RCC 7860 (cell line): ENCODE data around the gene HCST.

Experiments used
- DNase-seq: peaks from one replicate; pipeline ENCODE4 v3.0.0-alpha.2; 2015; ENCODE audit warnings: low spot score
- FAIRE-seq: peaks from 2 replicates; lab custom pipeline; 2012; peaks lifted over from hg19 to GRCh38; lab: Jason Lieb, UNC

The HCST gene

DNA sequence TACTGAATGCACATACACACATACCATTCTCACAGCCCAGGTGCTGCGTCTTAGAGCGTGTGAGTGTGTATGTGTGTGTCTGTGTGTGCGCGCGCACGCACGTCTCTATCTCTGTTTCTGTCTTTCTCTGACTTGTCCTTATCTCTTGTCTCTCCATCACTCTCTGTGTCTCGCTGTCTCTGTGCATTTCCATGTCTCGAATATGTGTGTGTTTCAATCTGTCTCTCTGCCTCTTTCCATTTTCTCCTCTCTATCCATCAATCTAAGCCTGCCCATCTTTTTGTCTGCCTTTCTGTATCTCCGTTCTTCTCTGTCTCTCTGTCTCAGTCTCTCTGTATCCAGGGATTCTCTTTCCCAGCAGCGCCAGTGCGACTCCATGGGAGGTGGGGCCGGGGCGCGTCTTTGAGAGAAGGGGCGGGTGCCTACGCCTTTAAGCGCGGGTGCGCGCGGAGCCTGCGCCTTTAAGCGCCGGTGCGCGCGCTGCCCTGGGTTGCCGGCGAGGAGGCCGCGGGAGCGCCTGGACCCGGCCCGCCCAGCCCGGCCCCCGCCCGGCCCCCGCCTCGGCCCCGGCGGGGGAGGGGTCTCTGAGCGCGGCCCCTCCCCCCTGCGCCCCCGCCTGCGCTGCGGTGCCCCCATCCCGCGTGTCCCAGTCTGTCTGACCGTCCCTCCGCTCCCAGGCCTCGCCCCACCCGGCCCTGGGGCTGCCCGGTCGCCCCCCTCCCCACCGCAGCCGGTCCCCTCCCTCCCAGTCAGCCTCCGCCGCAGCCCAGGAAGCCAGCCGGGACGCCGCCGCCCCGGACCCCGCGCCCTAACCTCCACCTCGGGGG is 33.8 kb downstream of the HCST start, which contains the start of gene LRFN3:
Gene LRFN3, plus strand, starts transcription at position 464 of the 827 bp plus-strand sequence. CDS start 3,052 bp downstream, outside the sequence.
- no peak for FAIRE-seq
- DNase-seq: no peak

DNA sequence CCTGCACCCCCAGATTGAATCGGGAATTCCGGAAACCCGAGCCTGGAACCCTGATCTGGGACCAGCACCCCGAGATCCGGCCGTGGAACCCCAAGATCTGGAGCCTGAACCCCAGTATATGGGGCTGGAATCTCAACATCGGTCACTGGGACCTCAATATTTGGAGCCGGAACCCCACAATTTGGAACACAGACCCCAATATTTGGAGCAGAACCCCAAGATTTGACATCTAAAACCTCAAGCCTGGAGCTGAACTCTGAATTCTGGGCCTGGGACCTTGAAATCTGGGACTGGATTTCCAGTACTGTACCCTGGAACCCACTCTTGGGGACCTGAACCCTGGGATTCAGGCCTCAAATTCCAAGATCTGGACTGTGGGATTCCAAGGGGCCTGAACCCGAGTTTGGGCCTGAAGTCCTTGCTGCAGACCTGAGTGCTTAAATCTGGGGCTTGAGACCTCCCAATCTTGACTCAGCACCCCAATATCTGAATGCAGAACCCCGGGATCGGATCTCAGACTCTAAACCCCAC is 34.5 kb downstream of the HCST start:
- FAIRE-seq: no peak
- DNase-seq: no peak

DNA sequence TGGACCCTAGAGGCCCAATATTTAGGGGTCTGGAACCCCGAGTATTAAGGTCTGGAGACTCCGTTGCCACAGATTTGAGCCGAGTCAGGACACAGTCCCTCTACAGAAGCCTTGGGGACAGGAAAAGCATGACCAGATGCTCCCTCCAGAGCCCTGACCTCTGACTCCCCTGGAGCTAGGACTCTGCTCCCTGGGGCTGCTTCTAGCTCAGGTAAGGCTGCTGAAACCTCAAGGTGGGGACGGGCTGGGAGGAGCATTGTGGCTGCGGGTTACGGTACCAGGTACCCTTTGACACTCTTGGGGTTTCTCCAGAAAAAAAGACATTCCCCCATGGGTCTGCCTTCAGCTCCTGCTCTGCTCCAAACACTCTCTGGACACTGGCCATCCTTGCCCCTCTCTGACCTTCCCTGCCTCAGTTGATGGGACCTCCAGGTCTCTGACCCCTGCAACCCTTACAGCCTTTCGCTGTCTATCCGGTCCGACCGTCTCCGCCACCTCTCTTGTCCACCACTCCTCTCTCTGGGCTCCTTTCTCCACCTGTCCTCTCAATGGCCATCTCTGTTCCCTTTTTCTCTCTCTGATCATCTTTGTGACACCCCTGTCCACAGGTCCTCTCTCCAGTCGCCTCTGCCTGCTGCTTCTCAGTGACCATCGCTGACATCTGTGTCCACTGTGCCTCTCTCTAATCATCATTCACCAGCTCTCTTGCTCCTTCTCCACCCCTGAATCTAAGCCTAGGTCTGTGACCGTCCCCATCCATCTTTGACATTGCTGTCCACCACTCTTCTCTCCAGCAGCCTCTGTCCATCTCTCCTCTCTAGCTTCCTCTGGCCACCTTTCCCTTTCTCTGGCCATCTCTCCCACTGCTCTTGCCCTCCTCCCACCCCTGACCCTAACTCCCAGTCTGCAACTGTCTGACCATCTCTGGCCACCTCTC is 35.3 kb downstream of the HCST start:
- DNase-seq (no peak), FAIRE-seq (no peak)

DNA sequence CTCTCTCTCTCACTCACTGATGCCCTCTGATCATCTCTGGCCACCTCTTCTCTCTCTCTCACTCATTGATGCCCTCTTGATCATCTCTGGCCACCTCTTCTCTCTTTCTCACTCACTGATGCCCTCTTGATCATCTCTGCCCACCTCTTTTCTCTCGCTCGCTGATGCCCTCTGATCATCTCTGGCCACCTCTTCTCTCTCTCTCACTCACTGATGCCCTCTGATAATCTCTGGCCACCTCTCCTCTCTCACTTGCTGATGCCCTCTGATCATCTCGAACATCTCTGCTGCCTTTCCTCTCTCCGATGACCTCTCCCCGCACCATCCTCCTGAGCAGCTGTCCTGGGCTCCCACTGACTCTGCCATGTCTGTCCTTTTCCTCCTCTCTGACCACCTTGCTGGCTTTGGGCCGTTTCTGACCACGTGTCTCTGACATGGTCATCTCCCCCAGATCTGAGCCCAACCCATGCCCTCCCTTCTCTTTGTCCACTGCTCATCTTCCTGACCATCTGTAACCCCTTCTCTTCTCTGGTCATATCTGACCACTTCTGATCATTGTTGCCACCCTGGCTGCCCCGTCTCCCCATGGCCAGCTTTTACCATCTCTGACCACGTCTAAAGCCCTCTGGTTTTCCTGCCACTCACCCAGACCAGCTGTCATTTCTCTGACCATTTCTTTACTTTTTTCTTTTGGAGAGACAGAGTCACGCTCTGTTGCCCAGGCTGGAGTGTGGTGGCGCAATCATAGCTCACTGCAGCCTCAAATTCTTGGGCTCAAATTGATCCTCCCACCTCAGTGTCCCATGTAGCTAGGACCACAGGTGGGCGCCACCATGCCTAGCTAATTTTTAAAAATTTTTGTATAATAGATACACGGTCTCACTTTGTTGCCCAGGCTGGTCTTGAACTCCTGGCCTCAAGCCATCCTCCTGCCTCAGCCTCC is 36.2 kb downstream of the HCST start:
- DNase-seq (no peak), FAIRE-seq (no peak)

DNA sequence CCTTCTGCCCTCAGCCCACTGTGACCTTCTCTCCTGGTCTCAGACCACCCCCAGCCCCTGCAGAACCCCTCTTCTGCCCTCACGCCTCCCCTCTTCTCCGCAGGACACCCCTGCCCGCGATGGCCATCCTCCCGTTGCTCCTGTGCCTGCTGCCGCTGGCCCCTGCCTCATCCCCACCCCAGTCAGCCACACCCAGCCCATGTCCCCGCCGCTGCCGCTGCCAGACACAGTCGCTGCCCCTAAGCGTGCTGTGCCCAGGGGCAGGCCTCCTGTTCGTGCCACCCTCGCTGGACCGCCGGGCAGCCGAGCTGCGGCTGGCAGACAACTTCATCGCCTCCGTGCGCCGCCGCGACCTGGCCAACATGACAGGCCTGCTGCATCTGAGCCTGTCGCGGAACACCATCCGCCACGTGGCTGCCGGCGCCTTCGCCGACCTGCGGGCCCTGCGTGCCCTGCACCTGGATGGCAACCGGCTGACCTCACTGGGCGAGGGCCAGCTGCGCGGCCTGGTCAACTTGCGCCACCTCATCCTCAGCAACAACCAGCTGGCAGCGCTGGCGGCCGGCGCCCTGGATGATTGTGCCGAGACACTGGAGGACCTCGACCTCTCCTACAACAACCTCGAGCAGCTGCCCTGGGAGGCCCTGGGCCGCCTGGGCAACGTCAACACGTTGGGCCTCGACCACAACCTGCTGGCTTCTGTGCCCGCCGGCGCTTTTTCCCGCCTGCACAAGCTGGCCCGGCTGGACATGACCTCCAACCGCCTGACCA is 37.2 kb downstream of the HCST start:
- FAIRE-seq (no peak), DNase-seq (no peak)

DNA sequence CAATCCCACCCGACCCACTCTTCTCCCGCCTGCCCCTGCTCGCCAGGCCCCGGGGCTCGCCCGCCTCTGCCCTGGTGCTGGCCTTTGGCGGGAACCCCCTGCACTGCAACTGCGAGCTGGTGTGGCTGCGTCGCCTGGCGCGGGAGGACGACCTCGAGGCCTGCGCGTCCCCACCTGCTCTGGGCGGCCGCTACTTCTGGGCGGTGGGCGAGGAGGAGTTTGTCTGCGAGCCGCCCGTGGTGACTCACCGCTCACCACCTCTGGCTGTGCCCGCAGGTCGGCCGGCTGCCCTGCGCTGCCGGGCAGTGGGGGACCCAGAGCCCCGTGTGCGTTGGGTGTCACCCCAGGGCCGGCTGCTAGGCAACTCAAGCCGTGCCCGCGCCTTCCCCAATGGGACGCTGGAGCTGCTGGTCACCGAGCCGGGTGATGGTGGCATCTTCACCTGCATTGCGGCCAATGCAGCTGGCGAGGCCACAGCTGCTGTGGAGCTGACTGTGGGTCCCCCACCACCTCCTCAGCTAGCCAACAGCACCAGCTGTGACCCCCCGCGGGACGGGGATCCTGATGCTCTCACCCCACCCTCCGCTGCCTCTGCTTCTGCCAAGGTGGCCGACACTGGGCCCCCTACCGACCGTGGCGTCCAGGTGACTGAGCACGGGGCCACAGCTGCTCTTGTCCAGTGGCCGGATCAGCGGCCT is 37.9 kb downstream of the HCST start:
- FAIRE-seq (no peak), DNase-seq (no peak)

DNA sequence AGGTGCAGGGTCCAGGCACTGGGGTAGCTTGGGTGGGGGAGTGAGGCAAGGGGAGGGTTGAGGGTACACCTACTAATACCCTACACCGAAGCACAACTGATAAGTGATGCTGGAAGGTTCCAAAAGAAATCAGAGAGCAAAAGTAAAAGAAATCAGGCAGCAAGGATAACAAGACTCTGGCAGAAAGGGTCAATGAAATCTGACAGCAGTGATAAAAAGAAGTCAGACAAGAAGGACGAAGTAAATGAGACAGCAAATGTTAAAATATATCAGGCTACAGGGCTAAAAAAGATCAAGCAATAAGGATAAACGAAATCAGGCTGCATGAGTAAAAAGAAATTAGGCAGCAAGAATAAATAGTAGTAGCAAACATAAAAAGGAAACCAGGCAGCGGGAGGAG is 38.5 kb downstream of the HCST start:
- FAIRE-seq: no peak
- no peak for DNase-seq

DNA sequence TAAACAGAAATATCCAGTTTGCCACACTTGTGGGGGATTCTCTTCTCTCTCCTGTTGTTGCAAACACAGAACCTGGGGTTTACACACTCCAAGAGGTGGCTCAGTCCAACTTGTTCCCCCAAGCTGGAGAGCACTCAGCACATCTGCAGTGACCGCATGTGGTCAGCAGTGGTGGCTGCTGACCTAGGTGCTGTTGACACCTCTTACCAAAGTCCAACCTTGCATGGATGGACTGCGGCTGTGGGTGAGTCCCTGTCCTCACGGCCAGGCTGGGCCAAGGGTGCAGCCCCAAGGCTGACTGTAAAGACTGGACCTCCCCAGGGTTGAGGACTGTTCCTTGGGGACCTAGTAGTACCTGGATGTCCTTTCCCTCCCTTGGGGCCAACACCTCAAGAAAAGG is 39.9 kb downstream of the HCST start:
- FAIRE-seq: no peak
- no peak for DNase-seq

DNA sequence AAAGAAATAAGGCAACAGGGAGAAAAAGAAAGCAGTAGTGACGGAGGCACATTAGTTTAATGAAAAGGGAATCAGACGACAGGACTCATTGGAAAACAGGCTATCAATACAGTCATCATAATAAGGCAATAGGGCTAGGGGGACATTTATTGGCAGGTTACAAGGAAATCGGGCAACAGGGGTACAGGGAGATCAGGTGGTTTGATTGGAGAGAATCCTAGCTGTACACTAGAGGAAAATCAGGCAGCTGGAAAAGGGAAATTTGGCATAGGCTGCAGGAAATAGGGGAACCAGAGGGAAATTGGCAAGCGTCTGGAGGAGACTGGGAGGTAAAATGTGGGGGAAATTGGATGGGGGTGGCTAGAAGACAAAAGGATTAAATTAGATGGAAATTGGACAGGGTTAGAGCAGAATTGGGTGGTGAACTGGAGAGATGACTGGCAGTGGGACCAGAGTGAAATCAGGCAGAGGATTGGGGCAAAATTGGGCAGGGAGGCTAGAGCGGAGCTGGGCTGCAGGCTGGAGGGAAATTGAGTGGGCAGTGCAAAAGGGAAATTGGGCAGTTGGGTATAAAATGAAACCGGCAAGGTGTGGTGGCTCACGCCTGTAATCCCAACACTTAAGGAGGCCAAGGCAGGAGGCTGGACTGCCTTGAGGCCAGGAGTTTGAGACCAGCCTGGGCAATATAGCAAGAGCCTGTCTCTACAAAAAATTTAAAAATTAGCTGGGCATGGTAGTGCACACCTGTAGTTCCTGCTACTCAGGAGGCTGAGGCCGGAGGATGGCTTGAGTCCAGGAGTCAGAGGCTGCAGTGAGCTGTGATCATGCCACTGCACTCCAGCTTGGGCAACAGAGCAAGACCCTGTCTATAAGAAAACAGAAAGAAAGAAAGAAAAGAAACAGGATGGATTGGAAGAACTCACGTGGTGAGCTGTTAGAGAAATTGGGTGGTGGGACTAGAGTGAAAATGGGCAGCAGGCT is 41.3 kb downstream of the HCST start:
- DNase-seq (no peak), FAIRE-seq (no peak)

DNA sequence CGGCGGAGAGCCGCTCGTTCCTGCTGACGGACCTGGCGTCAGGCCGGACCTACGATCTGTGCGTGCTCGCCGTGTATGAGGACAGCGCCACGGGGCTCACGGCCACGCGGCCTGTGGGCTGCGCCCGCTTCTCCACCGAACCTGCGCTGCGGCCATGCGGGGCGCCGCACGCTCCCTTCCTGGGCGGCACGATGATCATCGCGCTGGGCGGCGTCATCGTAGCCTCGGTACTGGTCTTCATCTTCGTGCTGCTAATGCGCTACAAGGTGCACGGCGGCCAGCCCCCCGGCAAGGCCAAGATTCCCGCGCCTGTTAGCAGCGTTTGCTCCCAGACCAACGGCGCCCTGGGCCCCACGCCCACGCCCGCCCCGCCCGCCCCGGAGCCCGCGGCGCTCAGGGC is 42.2 kb downstream of the HCST start:
- no peak for FAIRE-seq
- DNase-seq: no peak

DNA sequence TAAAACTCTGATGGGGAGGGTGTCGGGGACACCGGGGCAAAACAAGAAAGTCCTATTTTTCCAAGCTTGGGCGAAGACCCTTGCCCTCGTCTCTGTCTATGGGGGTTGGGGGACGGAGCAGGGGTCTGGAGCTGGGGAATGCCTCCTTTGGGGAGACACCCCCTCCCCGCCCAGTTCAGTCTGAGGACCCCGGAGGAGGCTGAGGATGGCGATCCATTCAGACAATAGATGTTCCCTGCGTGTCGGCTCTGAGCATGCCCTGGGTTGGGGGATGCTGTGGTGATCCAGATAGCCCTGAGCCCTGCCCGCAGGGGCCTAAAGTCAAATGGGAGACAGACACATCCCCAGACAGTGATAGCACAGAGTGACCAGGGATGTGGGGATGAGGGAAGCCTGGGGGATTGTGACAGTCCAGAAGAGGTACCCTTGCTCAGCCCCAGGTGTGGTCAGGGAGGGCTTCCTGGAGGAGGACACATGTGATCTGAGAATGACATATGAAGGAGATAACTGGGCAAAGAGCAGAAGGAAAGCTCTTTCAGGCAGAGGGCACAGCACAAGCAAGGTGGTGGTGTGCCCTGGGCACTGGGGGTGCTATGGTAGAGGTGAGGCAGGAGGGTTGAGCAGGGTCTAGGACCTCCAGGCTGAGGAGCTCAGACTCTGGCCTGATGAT is 42.9 kb downstream of the HCST start:
- no peak for FAIRE-seq
- DNase-seq: no peak

DNA sequence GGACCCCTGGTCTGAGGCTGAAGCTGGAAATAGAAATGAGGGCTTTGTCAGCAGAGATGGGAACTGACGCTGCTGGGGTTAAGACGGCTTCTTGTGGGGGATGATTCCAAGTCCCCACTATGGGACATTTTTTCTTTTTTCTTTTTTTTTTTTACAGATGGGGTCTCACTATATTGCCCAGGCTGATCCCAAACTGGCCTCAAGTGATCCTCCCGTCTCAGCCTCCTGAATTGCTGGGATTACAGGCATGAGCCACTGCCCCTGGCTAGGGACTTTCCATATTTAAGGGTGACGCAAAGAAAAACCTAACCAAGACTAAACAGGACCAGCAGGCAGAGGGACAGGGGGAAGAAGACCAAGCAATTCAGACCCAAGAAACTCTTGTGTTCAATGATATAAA is 43.9 kb downstream of the HCST start:
- FAIRE-seq: no peak
- no peak for DNase-seq

DNA sequence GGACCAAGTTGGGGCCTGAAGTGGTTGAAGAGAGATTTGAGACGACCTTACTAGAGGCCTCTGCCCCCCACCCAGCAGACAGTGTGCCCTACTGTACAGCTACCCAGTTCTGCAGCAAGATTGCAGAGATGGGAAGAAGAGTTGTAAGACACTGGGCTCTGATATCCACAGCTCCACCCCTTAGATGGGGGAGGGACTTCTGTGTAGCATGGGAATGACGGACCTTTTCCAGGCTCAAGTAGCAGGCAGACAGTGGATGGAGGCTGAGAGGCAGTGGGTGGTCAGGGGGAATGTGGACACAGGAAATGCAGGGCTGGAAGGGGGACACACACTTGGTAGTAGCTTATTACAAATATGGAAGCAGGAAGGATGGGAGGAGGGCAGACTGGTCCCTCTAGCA is 46.8 kb downstream of the HCST start:
- DNase-seq (no peak), FAIRE-seq (no peak)
